GM21526 (cell line): ENCODE data around the gene HSD11B2.

Source experiments
- ATAC-seq: cut with Tn5 transposase; IDR thresholded peaks from one replicate; pipeline ENCODE4 v1.9.1; 2021; ENCODE audit warnings: moderate library complexity; ENCODE audit not compliant: unreplicated experiment, low FRiP score

The HSD11B2 gene

DNA sequence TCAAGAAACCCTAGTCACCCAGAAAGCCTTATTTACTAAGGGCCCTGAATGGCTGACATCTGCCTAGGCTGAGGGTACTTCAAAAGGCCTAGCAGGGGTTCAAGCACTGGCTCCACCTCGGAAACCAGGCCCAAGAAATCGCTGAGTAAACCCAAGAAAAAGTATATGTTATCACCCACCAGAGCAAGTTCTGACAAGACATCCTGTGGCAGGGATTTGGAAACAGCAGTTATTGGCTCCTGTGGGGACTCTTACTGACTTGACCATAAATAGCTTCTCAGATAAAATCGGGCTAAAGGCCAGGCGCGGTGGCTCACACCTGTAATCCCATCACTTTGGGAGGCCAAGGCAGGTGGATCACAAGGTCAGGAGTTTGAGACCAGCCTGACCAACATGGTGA lies 37.8 kb downstream of the HSD11B2 start:
- no peak for ATAC-seq

DNA sequence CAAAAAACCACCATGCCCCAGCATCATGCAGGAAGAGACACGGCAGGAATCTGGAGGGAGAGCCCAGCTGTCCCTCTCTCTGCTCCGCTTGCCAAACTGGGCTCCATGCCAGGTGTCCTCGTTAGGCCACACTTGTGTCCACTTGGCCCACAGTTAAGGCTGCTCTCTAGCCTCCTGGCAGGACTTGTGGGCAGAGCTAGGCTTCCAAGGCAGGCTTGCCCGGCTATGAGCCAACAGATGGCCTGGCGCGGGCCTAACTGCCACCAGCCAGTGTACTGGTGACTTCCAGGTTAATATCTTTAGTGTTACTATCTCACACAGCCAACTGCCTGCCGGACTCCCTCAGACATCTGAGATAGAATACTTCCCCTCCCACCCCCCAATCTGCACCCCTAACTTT lies 39.4 kb downstream of the HSD11B2 start:
- ATAC-seq, result no peak

DNA sequence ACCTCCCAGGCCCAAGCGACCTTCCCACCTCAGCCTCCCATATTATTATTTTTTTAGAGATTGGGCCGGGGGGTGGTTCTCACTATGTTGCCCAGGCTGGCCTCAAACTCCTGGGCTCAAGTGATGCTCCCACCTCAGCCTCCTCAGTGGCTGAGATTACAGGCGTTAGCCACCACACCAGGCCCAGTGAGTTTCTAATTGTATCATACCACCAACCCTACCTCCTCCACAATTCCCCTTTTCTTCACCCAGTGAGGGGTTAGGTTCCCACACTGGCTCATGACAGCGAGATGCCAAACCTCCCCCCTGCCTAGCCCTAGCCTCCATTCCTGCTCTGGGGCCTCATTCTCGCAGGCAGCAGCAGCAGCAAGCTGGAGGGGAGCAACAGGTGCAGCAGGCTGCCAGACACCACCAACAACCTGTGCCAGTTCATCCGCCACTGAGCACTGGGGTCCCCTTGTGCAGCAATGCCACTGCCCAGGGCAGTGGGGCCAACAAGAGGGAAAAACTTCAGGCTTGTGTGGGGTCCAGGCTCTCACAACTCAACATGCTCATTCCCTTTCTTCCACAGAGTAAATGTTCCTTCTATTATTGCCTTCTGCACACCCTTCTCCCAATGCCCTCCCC lies 41.0 kb downstream of the HSD11B2 start:
- no peak for ATAC-seq

DNA sequence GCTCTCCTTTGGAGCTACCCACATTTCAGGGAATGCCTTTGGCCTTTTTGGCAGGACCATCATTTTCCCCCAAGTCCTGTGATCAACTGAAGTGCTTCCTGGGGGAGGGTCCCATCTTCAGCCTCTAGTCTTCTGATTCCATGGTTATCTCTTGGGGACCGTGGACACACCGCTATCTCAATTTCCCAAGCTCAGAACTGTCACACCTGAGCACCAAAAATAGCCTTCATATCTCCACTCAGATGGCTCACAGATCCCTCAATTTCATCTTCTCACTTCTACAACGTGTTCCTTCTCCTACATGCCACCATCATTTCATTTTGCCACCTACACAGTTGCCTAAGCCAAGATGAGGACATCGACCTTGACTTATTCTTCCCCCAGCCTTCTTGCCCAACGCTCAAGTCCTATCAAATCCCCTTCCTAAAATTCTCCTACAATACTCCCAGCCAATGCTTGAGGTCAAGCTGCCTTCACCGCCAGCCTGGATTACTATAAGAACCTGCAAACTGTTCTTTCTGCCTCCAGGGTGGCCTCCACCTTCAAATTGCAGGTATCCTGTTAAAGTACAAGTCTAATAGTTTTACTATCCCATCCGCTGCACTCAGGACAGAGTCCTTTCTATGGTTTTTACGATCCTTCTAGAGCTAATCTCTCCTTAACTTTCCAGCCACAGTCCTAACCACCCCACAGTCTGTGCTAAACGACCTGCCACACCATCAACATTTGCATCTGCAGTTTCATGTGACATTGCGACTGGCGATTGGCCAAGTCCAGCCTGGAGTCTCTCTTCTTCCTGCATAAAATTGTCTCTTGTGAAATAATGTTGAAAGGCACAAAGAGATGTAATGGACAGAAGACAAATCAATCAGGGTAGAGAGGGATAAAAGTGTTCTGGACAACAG lies 43.9 kb downstream of the HSD11B2 start:
- no peak for ATAC-seq

DNA sequence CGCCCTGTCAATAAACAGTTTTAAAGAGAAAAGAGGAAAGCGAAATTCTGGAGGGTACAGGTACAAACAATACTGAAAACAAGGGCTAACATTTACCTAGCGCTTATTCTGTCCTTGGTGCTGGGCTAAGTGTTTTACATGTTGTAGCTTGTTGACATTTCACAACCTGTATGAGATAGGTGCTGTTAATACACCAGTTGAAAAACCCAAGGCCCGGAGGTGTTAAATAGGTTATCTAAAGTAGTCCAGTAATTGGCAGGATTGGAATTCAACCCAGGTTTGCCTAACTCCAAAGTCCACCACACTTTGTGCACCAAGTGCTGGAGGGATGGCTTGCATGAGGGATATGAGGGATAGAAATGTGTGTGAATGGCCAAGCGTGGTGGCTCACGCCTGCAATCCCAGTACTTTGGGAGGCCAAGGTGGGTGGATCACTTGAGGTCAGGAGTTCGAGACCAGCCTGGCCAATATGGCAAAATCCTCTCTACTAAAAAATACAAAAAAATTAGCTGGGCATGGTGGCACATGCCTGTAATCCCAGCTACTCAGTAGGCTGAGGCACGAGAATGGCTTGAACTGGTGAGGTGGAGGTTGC lies 47.1 kb downstream of the HSD11B2 start:
- ATAC-seq, result no peak

DNA sequence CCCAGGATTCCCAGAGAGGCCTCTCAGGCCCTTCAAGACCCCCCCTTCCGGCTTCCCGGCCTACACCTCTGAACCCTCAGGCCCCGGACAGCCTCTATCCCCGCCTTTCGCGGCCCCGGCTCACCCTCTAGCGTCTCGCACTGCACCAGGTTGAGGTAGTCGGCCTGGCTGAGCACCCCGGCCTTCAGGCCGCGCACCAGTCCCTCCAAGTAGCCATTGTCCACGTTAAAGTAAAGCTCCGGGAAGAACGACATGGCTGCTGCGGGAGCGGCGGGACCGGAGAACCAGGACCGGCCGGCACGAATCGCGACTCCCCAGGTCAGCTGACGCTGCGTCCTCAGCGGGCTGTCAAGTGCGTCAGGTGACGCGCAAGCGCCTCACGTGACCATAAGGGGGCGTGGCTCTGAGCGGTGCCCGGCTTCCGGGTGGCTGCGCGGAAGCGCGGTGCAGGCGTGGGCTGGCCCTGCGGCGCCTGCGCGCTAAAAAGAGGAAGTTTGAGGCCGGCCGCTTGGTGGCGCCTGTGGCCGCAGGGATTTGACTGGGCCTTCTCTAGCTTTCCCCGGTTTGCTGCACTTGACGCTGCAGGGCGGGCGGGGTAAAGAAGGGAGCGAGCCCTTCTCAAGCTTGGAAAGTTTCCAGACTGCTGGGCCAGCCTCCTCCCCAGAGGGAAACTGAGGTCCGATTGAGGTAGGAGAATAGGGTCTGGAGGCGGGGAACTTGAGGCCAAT lies 50.1 kb downstream of the HSD11B2 start, which contains the start of gene ATP6V0D1:
Gene ATP6V0D1, minus strand, starts transcription at position 325 of the 728 bp plus-strand sequence. Its CDS starts 71 bp downstream, at position 254.
- peak; percentile 84 for ATAC-seq

DNA sequence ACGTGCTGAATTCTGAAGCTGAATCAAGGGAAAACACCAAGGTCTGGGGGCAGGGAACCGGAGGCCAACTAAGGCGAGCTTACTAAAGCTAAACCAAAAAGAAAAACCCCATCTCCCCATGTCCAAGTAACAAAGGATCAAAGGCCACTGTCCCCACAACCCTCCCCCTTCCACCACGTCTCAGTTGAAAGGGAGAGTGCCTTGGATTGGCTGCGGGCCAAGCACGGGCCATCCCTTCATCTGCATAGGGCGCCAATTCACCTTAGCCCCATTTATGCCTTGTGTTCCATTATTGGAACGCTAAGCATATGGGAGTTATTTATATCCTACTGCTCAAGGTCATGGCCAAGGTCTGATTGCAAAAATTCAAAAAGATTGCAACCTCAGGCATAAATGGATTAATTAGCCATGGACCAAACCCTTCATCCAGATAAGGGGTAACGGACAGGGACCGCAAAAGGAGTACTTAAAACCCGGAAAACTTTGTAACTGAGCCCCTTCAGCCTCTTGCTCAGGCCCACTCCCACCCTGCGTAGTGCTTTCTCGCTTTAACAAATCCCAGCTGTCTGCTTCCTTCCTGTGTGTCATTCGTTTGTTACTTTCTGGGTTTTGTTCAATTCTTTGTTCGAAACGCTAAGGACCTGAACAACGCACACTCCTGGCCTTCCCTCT lies 50.8 kb downstream of the HSD11B2 start:
- peak; percentile 1 for ATAC-seq

DNA sequence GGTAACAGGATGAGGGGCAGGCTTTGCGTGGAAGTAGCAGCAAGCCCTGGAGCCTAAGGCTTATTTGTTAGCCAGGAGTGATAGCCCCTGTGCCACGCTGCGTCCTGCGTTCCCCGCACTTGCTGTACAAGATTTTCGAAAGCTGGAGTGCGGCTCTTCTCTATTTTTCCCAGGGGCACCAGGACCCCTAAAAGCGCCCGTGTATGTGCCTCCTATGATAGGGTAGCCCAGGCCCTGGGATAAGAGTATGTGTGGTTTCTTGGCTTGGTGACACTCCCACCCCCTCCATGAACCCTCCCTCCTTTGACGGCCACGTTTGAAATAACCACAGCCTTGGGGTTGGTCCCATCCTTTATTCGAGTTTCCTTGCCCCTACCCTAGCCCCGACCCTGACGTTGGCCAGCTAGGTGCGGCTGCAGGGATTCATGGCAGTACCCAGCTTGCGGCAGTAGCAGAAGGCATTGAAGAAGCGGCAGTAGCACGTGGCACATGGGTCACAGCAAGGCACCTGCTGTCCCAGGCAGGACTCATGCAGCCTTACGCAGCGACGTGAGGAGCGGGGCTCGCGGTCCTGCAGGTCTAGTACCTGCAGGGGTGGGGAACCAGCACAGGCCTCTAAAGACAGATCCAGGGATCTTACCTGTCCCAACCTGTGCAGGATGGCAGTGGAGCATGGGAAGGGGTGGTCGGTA lies 51.5 kb downstream of the HSD11B2 start:
- ATAC-seq, result no peak

DNA sequence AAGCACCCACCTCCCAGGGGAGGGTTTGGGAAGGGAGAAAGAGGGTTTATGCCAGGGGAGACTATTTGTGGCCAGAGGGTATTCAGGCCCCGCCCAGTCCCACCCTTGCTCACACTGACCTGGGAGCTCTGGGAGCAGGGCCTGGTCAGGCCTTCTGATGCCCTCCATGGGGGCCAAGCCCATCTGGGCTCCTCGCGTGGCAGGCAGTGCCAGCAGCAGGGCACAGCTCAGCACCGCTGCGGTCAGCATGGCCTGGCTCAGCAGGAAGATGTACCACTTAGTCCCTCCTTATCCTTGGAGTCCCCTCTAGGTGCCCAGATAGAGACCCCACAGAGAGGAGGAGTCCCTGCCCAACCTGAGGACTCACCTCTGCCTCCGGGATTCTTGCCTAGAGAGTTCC lies 52.2 kb downstream of the HSD11B2 start, which contains the start of gene AGRP:
Gene AGRP, minus strand, starts transcription at position 398 of the 400 bp plus-strand sequence. Its CDS starts 149 bp downstream, at position 249.
- ATAC-seq, result no peak

DNA sequence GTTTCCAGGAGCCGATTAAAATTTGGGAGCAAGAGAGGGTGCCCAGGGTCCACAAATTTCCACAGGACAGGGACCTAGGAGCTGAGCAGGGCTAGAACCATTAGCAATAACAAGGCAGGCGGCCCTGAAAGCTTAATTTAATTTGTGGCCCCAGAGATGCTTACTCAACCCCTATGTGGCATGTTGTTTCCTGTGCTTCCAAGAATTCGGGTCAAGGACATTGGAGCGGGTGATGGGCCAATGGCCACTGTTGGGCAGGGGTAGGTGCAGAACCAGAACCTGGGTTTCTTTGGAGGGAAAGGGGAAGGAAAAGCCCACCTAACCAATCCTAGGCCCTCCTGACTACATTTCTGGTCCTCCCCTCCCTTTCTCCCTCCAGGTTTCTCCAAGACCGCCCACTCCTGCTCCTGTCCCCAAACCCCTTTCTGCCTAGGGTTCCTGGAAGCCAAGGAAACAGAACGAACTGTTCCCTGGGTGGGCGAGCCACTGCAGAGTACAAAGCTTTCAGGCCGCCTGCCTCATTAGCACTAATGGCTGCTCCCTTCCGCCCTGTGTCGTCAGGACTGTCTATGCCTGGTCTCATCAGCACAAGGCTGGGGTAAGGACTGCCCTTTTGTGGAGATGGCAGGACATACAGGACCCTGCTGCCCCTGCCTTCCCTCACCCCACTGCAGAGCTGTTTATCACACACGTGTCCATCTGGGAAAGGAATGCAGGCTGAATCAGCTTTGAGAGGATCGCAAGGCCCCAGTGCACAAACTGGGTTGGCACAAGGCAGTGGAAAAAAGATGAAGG lies 53.0 kb downstream of the HSD11B2 start:
- ATAC-seq, result no peak

DNA sequence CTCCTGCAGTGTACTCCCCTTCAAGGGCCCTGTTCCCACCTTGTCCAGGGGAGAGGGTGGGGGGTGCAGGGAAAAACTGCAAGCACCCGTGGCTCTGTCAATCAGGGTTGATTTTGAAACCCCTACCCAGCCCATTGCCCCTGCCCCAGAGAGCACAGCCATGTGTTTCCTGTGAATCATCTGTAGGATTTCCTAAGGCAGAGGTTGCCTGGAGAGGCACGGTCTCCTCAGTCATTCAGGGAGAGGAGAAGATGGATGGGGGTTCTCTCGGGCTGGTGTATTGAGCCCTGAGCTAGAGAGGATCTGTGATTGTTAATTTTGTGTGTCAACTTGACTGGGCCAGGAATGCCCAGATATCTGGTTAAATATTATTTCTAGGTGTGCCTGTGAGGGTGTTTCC lies 55.9 kb downstream of the HSD11B2 start:
- ATAC-seq, result no peak
